NCI-H2029 (cell line): ENCODE results near the gene TPO.
"Not testable (repeated sequence)": the region's sequence is repeated elsewhere in the genome, so short reads cannot be mapped to it uniquely, and the experiment has no call there.

Experiments
- DNase-seq: peaks from one replicate; lab custom pipeline; 2025; lab: John Stamatoyannopoulos, UW

Gene TPO

DNA sequence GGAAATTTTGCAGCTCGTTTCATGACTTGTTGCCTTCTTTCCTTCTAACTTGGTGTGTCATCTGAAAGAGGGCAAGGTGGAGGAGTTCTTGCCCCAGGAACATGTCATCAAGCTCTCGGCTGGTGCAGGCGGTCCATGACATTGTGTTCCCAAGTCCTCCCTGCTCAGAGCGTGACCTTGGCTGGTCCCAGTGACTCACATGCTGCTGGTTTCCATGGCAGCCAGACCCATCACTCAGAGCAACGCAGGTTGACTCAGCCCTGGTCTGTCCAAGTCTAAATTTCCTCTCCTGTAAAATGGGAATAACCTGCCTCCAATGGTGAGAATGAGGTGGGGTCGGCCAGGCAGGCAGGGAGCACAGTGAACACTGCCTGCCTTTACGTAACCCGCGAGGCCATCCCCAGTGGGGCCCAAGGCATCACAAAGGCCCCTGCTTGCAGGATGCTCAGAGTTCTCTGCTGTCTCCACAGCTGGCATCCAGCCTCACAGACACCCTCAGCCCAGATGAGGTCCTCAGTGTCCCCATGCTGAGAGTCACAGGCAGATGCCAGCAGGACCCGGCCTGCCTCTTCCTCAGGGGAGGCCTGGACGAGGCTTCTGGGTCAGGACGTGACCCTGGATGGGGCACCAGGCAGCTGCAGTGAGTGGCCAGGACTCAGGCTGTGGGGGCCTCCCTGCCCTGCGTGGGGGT is 143.7 kb downstream of the TPO start:
- no peak for DNase-seq

DNA sequence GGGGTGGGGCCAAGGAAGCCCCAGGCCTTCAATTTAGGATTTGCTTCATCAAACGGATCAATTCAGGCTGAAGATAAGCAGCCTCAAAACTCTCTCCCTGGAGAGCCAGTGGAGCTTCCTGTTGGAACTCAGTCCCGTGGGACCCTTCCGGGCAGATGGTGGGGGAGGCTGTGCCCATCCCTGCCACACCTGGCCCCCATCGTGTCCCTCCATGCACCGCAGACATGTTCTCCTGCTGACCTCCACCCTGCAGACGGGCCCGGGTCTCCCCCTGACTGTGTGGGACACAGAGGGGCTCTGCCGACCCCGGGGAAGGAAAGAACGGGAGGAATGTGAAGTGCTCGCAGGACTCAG is 144.2 kb downstream of the TPO start:
- DNase-seq, result no peak

DNA sequence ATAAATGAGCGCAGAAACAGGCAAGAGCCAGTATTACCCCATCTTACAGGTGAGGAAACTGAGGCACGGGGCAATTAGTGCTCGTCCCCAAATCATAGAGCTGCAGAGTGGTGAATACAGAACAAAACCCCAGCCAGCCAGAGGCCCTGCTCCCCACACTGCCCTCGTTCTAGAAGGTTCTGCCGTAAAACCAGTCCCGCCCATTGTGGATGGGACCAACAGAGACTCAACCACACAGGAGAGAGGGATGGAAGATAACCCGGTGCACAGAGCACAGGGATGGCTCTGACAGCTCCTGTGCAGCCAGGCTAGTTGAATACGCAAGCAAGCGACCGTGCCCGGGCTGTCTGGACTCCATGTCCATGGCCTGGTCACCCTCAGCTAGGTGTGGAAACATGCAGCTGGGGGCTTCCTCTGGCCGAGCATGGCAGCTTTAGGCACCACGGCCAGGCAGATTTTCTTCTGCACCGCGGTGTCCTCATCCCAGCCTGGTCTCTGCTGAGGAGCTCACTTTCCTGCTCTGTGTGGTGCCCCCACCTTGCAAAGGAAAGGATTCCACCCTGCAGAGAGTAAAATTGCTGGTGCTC is 146.4 kb downstream of the TPO start:
- DNase-seq, result no peak

DNA sequence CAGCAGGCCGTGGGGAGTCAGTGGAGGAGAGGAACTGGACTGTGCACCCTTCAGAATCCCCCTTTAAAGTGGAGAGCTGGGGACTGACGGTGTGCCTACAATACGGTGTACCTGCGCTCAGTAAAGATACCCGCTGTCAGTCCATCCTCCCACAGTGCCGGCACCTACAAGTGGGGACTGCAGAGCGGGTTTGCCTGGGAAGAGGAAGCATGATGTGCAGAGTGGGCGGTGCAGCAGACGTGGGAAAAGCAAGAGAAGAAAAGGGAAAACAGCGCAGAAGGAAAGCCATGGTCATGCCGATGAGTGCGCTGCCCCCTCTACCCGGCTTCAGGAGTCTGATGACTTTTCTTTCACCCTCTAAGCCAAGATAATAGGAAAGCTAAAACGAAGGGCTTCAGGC is 148.0 kb downstream of the TPO start:
- no peak for DNase-seq

DNA sequence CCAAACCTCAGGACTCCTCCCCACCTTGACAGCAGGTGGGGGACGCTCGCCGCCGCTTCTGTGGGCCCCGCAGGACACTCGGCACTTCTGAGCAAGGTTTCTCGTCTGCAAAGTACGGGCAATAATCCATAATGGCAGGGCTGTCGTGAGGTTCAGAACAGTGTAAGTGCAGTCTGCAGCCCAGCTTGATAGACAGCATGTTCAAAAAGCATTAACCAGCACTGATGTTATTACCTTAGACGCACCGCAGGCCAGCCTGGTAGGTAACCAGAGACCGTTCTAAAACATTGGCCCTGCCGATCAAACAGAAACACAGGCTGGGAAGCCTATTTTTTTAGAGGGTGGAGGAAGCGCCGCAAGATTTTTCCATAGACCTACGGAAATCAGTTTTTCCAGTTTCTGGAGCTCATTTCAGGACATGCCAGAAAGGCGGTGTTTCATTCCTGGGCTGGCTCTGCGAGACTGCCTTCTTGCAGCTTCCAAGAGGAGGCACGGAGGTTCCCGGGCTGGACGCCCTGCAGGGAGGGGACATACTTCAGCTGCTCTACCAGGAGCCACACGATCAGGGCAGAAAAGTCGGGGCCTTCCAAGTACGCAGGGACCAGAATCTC is 148.7 kb downstream of the TPO start:
- DNase-seq, result no peak

DNA sequence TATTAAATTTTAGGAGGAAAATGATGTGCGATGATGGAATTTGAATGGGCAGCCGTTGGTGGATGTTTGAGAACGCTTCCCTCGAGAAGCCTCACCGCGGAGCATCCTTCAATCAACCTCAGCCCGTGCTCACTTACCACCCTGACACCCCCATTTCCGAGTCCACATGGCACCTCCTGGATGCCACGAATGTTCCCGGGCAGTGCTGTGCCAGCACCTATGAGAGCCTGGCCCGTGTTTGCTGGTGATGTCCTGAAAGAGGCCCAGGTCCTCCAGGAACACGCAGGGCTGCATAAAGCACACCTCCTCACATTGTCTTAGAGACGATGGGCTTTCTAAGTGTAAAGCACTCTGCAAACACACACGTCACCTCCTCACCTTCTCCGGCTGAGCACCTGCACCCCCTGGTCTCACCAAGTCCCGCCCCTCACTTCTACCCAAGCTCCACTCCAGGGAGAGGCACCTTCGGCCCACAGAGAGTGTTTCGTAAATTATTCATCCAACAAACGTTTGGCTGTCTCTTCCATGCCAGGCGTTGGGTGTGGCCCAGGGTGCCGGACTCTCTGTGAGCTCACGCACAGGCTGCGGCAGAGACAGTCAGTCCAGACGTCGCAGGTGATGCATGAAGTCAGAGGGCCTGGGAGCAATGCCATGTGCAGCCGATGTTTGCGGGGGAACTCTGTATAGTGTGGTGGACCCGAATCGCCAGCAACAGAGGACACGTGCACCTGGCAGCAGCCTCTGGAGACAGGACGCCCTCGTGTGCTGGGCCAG is 150.0 kb downstream of the TPO start:
- no peak for DNase-seq

DNA sequence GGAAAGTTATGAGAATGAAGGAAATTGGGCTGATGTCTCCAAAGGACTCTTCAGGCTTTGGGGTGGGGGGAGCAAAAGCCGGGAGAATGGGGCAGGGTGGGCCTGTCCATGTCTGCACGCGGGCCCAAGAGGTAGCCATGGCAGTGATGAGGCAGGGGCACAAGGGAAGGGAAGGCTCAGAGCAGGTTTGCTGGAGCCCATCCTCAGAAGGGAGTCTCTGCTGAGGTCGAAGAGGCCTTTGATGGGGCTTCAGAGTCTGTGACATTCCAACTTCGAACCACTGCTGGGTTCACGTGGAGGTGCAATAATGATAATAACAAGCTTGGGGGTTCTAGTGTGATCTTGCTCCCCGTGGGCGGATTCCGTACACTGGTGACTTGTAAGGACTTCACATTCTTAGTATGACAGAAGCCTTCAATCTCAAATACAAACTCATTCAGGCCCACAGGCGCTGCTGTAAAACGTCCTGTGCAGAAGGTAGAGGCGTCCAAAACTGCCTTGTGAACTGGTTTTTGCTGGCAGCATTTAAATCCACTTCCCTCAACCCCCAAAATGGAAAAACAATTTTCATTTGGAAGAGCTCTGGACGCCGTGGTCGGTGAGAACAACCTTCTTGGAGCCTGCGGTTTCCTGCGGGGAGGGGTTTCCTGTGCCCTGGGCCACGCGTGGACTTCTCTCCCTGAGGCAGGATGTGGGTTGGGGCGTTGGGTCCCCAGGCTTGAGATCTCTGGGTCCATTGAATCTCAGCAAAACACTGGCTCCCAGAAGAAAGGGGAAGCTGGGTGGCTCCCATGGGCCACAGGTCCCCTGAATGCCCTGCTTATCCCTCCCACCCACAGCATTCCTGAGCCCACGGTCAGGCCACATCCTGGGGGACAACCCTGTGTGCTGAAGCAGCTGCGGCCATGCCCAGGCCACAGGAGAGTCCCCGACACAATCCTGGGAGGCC is 151.0 kb downstream of the TPO start:
- no peak for DNase-seq

DNA sequence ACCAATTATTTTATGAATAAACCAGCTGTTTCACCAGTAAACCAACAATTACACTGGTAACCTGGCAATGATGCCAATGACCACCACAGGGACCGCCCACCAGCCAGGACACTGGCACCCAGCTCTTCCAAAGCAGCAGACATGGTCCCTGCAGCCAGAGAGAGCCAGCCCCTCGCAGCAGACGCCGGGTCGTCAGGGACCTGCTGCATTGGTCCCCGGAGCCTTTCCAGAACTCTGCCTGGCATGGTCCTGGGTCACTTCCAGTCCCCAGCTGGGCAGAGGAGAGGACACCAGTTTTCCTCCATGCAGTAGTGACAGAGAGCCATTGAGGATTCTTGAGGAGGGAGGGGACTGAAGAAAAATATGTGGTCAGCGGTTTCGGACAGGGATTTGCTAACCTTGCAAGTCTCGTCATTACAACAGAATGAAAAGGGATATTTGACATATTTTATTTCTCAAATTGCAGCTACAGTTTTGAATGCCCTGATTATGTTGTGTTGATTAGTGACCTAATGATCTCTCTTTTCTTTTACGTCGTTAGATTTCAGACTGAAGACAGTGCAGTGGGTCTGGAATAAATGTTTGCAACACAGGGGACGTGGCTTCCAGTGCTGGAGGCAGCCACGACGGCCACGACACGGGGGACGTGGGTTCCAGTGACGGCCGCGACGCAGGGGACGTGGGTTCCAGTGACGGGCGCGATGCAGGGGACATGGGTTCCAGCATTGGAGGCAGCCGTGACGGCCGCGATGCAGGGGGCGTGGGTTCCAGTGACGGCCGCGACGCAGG is 154.5 kb downstream of the TPO start:
- no peak for DNase-seq

DNA sequence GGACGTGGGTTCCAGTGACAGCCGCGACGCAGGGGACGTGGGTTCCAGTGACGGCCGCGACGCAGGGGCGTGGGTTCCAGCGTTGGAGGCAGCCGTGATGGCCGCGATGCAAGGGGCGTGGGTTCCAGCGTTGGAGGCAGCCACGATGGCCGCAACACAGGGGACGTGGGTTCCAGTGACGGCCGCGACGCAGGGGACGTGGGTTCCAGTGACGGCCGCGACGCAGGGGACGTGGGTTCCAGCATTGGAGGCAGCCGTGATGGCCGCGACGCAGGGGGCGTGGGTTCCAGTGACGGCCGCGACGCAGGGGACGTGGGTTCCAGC is 155.0 kb downstream of the TPO start:
- not testable (repeated sequence) for DNase-seq

DNA sequence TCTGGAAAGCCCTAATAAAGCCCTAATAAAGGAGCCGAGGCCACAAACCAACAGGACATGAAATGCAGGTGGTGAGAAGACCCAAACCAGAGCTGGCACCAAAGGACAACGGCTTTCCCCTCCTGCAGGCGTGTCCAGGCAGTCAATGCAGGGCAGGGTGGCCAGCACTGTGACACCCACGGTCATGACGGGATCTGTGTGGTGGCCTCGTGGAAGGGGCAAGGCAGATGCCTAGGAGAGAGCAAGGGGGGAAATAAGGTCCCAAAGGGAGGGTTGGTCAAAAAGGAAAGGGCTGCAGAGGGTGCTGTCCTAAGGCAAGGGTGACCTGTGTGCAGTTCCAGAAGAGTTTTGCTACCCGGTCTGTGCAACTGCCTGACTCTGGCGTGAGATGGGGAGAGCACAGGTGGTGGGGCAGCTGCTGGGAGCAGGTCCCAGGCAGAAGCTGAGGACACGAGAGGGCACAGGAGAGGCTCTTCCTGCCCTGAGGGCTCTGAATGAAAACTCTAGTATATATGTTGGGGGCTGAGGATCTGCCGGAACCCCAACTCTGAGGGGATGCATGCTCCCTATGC is 156.7 kb downstream of the TPO start:
- no peak for DNase-seq

DNA sequence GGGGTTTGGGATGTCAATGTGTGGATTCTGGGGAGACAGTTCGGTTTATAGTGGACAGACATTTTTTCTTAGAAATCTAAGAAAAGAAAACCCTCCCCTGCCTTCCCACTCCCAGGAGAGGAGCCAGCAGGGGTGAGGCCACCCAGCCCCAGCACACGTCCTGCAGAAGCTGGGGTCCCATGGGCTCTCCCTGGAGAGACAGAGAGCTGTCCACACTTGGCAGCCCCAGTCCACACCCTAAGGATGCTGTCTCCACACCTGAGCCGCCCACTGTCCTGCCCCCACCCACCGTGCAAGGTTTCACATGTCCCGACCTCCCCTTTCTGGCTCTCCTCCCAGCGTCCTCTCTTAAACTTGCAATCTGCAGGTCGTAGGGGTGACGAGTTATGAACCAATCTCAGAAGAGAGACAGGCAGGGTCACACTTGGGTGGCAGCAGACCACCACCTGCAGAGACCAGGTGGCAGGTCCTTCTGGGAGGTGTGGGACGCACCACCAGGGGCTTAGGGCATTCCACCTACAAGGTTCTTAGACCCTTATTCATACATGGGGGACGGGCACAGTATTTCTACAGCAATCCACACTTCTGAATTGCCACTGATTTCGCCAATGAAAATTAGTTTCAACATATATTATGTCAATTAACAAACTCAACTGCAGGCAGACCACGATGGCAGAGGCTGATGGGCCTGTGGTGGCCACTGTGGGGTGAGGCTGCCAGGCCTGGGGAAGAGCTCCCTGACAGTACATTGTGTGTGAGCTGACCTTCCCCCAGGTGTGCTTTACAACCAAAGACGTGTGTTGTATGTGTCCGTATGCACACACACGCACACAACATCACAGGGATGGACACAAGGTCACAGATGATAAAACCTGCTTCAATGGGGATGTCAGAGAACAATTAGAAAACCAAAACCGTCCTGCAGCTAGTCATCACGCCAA is 158.5 kb downstream of the TPO start:
- DNase-seq, result no peak

DNA sequence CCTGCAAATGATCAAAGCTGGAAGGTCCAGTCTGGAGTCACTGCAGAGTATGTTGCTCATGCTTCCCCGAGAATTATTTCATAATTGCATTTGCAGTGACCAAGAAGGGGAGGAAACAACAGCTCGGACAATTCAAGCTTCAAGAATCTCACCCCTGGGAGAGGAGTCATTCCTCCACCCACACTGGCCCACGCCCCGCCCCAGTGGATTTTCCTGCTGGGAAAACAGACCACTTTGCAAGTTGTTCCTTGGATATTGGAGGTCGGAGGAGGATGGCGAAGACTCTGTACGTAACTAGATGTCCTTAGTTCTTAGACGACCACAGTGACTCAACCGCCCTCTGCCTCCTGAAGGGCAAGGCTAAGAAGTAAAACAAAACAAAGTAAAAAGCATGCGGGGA is 159.4 kb downstream of the TPO start:
- no peak for DNase-seq

DNA sequence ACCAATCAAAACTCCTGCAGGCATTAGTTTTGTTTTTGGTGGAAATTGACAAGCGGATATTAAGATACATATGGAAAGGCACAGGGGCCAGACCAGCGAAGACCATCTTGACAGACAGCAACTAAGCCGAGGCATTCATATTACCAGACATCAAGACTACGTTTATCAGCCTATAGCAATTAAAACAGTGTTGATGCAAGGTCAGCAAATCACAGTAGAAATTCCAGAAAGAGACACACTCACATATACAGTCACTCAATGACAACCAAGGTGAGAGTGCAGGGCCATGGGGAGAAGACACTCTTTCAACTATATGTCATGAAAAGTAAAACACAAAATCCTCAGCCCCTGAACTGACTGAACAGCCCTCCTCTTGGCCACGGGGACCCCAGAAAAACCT is 164.6 kb downstream of the TPO start:
- no peak for DNase-seq

DNA sequence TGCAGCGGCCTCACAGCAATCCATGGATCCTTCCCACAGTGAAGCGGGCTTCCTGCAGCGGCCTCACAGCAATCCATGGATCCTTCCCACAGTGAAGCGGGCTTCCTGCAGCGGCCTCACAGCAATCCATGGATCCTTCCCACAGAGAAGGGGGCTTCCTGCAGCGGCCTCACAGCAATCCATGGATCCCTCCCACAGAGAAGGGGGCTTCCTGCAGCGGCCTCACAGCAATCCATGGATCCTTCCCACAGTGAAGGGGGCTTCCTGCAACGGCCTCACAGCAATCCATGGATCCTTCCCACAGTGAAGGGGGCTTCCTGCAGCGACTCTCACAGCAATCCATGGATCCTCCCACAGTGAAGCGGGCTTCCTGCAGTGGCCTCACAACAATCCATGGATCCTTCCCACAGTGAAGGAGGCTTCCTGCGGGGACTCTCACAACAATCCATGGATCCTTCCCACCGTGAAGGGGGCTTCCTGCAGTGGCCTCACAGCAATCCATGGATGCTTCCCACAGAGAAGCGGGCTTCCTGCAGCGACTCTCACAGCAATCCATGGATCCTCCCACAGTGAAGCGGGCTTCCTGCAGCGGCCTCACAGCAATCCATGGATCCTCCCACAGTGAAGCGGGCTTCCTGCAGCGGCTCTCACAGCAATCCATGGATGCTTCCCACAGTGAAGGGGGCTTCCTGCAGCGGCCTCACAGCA is 168.1 kb downstream of the TPO start:
- not testable (repeated sequence) for DNase-seq

DNA sequence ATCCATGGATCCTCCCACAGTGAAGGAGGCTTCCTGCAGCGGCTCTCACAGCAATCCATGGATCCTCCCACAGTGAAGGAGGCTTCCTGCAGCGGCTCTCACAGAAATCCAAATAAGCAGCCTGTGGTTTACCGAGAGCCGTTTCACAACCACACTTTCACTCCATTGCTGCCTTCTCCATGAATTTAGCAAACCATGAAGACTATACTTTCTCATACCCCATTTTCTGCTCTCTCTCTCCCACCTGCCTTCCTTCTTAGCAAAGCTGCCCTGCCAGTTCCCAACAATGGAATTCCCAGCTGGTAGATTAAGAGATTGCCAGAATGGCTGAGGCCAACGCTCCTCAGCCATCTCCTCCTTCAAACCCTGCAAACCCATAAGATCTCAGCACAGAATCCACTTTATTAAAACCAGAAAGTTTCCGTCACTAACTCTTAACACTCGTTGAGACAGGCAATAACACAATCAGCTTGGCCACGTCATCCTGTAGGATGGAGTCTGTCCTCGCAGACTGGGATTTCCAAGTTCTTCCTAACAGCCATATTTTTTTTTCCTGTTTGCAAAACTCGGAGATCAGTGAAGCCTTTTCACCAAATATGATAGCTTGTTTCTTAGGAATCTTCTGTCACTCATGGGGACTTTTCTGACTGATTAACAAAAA is 168.8 kb downstream of the TPO start:
- DNase-seq, result no peak

DNA sequence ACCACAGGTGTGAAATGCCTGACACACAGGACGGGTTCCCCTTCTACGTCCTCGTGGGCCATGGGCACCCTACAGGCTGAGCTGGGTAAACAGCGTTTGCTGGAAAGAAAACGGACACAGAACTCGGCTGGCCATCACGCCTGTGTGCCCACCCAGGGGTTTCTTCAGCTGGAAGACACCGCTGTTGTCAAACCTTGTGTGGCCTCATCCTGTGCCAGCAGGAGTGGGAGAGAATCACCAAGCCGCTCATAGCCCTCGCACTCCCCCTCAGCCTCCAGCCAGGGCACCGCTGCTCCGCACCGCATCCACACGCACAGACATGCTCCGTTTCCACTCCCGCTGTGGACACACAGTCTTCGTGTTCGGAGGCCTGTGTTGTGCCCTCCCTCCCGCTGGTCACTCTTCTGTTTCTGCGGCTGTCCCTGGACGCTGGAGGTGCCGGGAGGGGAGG is 169.7 kb downstream of the TPO start:
- no peak for DNase-seq

DNA sequence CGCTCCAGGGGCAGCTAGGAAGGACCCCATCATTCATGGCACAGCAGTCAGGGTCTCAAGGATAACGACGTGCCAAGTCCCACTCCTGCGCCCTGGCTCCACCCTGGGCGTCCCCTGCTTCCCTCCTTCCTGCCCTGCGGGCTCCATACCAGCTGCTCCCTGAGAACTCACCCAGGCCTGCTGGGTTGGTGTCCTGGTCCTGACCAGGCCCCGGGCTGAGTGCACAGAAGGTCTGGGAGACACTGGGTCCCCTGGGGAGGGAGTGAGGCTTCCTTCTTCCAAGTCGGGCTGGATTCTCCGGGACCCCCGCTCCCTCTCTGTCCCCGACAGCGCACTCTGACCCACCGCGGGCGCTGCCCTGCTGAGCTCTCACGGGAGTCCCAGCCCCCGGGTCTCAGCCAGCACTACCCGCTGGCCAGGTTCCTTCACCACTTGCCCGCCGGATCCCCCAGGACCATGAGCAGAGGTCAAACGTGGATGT is 170.8 kb downstream of the TPO start:
- DNase-seq, result no peak
